Measurements from ENCODE around the gene KRTAP5-11.
"Not testable (repeated sequence)": the region's sequence is repeated elsewhere in the genome, so short reads cannot be mapped to it uniquely, and the experiment has no call there.

The KRTAP5-11 gene, protein sequence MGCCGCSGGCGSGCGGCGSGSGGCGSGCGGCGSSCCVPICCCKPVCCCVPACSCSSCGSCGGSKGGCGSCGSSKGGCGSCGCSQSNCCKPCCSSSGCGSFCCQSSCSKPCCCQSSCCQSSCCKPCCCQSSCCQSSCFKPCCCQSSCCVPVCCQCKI

DNA sequence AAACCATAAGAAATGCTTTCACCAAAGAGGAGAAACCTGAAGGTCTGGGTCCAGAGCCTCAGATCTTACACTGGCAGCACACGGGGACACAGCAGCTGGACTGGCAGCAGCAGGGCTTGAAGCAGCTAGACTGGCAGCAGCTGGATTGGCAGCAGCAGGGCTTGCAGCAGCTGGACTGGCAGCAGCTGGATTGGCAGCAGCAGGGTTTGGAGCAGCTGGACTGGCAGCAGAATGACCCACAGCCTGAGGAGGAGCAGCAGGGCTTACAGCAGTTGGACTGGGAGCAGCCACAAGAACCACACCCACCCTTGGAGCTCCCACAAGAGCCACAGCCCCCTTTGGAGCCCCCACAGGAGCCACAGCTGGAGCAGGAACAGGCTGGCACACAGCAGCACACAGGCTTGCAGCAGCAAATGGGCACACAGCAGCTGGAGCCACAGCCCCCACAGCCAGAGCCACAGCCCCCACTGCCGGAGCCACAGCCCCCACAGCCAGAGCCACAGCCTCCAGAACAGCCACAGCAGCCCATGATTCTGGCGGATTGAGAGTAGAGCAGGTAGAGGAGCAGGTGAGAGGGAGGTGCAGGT, at the start of gene KRTAP5-11:
TSS of gene KRTAP5-11 (minus strand) at position 567 of the 587 bp plus-strand sequence. CDS start at position 529, 38 bp downstream.
- intact Hi-C loops (cut with micrococcal nuclease): no loop called here
- Mint-ChIP-seq H3K4me1 (ENCODE audit: low read depth) (peaks cover 5% of the 10 kb centered on the region), H3K36me3 (ENCODE audit: low read depth) (no peaks in the 10 kb centered on the region), H3K9me3 (no peaks in the 10 kb centered on the region), H3K27me3 (peaks cover 25% of the 10 kb centered on the region), H3K4me3 (no peak within 1 kb of the TSS), H3K27ac (no peak within 1 kb of the TSS)

- H3K4me1 Mint-ChIP-seq (ENCODE audit: low read depth); H3K4me3 Mint-ChIP-seq; H3K27ac Mint-ChIP-seq; H3K27me3 Mint-ChIP-seq; intact Hi-C loops (cut with micrococcal nuclease); H3K36me3 Mint-ChIP-seq (ENCODE audit: low read depth); H3K9me3 Mint-ChIP-seq: not testable (repeated sequence)
Observed at GRCh38 chr11:71631551-71631950, 48.9 kb upstream of the KRTAP5-11 start.

DNA sequence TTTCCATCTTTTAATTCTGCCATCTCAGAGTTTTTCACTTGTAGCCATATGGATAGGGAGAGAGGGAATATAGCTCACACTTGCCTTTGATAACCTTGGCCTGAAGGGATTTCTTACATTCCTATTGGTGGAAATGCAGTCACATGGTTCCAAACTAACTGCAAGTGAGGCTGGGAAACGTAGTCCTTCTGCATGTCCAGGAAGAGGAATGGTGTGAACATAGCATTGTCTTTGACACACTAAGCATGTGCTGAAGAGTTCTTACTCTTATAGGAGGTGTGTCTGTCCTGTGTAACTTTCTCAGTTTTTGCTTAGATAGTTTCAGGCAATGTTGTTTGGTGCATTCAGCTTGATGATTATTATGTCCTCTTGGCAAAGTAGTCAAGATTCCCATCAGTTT, 47.4 kb upstream of the KRTAP5-11 start:
- H3K9me3 Mint-ChIP-seq; H3K4me1 Mint-ChIP-seq (ENCODE audit: low read depth); H3K27me3 Mint-ChIP-seq; H3K36me3 Mint-ChIP-seq (ENCODE audit: low read depth); H3K27ac Mint-ChIP-seq; intact Hi-C loops (cut with micrococcal nuclease); H3K4me3 Mint-ChIP-seq: not testable (repeated sequence)

- H3K27ac Mint-ChIP-seq; H3K4me1 Mint-ChIP-seq (ENCODE audit: low read depth); H3K36me3 Mint-ChIP-seq (ENCODE audit: low read depth); H3K9me3 Mint-ChIP-seq; H3K4me3 Mint-ChIP-seq; H3K27me3 Mint-ChIP-seq; intact Hi-C loops (cut with micrococcal nuclease): not testable (repeated sequence)
Observed at GRCh38 chr11:71628943-71629342, 46.3 kb upstream of the KRTAP5-11 start.

- H3K9me3 Mint-ChIP-seq; H3K4me1 Mint-ChIP-seq (ENCODE audit: low read depth); H3K27me3 Mint-ChIP-seq: not testable (repeated sequence)
Observed at GRCh38 chr11:71623226-71623625, 40.6 kb upstream of the KRTAP5-11 start.

GRCh38 chr11:71622561-71622960, 39.9 kb upstream of the KRTAP5-11 start:
- not testable (repeated sequence) for H3K4me3 Mint-ChIP-seq

More at GRCh38 chr11:71623226-71623625, 40.6 kb upstream of the KRTAP5-11 start:
- H3K27ac Mint-ChIP-seq; H3K4me3 Mint-ChIP-seq; H3K36me3 Mint-ChIP-seq (ENCODE audit: low read depth); intact Hi-C loops (cut with micrococcal nuclease): not testable (repeated sequence)

GRCh38 chr11:71615003-71615402, 32.3 kb upstream of the KRTAP5-11 start:
- H3K36me3 Mint-ChIP-seq (ENCODE audit: low read depth); H3K4me1 Mint-ChIP-seq (ENCODE audit: low read depth); H3K4me3 Mint-ChIP-seq; intact Hi-C loops (cut with micrococcal nuclease); H3K9me3 Mint-ChIP-seq; H3K27ac Mint-ChIP-seq: not testable (repeated sequence)
- peaks cover 19% of the 10 kb centered on the region for H3K27me3 Mint-ChIP-seq

More at GRCh38 chr11:71622561-71622960, 39.9 kb upstream of the KRTAP5-11 start:
- H3K27ac Mint-ChIP-seq; H3K9me3 Mint-ChIP-seq; H3K4me1 Mint-ChIP-seq (ENCODE audit: low read depth); intact Hi-C loops (cut with micrococcal nuclease); H3K36me3 Mint-ChIP-seq (ENCODE audit: low read depth); H3K27me3 Mint-ChIP-seq: not testable (repeated sequence)

GRCh38 chr11:71614366-71614917, 31.8 kb upstream of the KRTAP5-11 start:
- H3K9me3 Mint-ChIP-seq; H3K4me3 Mint-ChIP-seq; intact Hi-C loops (cut with micrococcal nuclease); H3K4me1 Mint-ChIP-seq (ENCODE audit: low read depth); H3K36me3 Mint-ChIP-seq (ENCODE audit: low read depth); H3K27ac Mint-ChIP-seq: not testable (repeated sequence)
- peaks cover 20% of the 10 kb centered on the region for H3K27me3 Mint-ChIP-seq

- H3K36me3 Mint-ChIP-seq (ENCODE audit: low read depth); H3K27ac Mint-ChIP-seq; intact Hi-C loops (cut with micrococcal nuclease); H3K4me1 Mint-ChIP-seq (ENCODE audit: low read depth); H3K4me3 Mint-ChIP-seq; H3K9me3 Mint-ChIP-seq: not testable (repeated sequence)
- peaks cover 25% of the 10 kb centered on the region for H3K27me3 Mint-ChIP-seq
Observed at GRCh38 chr11:71613931-71614330, 31.3 kb upstream of the KRTAP5-11 start.

GRCh38 chr11:71611218-71611910, 28.7 kb upstream of the KRTAP5-11 start:
- intact Hi-C loops (cut with micrococcal nuclease); H3K4me3 Mint-ChIP-seq; H3K36me3 Mint-ChIP-seq (ENCODE audit: low read depth); H3K9me3 Mint-ChIP-seq; H3K27ac Mint-ChIP-seq: not testable (repeated sequence)
- Mint-ChIP-seq H3K4me1 (ENCODE audit: low read depth) (peaks cover 13% of the 10 kb centered on the region), H3K27me3 (peaks cover 45% of the 10 kb centered on the region)

DNA sequence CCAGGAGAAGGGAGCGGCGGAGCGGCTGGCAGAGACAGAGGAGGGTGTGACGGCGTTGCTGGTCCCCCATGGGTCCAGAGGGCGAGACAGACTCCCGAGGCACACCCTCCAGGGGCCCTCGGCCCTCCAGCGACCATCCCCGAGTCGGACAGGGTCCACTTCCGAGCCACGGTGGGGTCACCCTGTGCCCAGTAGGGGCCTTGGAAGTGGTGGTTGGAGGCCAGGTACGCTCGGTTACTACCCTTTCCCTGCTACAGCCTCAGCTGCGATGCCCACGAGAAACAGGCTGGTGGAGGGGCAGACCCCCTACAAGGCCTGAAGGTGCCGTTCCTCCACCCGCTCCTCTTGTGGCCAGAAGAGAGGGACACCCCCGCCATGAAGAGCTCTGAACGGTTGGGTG, 25.6 kb upstream of the KRTAP5-11 start:
- Mint-ChIP-seq H3K4me1 (ENCODE audit: low read depth) (peaks cover 13% of the 10 kb centered on the region), H3K27me3 (peaks cover 61% of the 10 kb centered on the region)
- intact Hi-C loops (cut with micrococcal nuclease); H3K36me3 Mint-ChIP-seq (ENCODE audit: low read depth); H3K27ac Mint-ChIP-seq; H3K9me3 Mint-ChIP-seq; H3K4me3 Mint-ChIP-seq: not testable (repeated sequence)

- H3K4me3 Mint-ChIP-seq; H3K36me3 Mint-ChIP-seq (ENCODE audit: low read depth); H3K9me3 Mint-ChIP-seq; intact Hi-C loops (cut with micrococcal nuclease); H3K27ac Mint-ChIP-seq: not testable (repeated sequence)
- Mint-ChIP-seq H3K4me1 (ENCODE audit: low read depth) (peaks cover 13% of the 10 kb centered on the region), H3K27me3 (peaks cover 61% of the 10 kb centered on the region)
Observed at GRCh38 chr11:71607520-71608216, 25.0 kb upstream of the KRTAP5-11 start.

DNA sequence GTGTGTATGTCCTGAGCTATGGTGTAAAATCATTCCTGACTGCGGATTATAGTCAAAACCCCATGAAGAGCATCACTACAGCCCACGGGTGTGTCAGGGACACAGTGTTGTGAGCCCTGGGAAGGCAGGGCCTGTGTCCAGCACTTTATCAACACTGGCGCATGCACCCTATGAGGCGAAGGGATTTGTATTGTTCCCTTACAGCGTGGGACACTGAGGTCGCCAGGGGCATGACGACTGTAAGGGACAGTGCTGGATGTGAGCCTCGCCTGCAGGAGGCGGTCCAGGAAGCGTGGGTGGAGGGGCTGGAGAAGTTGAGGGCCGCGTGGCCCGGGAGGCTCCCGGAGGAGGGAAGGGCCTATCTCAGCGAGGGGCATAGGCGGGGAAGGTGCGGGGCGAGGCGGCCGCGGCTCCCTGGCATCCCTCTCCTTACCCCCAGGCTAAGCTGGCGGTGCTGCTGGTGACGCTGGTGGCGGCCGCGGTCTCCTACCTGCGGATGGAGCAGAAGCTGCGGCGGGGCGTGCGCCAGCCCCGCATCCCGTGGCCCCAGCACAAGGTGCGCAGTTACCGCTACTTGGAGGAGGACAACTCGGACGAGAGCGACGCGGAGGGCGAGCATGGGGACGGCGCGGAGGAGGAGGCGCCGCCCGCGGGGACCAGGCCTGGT, 24.3 kb upstream of the KRTAP5-11 start:
- H3K36me3 Mint-ChIP-seq (ENCODE audit: low read depth); H3K27ac Mint-ChIP-seq; H3K4me3 Mint-ChIP-seq; intact Hi-C loops (cut with micrococcal nuclease); H3K9me3 Mint-ChIP-seq: not testable (repeated sequence)
- H3K27me3 Mint-ChIP-seq: peaks cover 58% of the 10 kb centered on the region
- H3K4me1 Mint-ChIP-seq (ENCODE audit: low read depth): peaks cover 13% of the 10 kb centered on the region
